Measurements from ENCODE around the gene SYCP3. TPM values are rescaled to one million over a fixed set of nuclear protein-coding genes. Genes with fewer than 3 reads are reported as not detected.

SYCP3 gene
- total and polyA plus RNA-seq, 2 donors from 2014 or later, result 0.25 to 0.54 TPM

DNA sequence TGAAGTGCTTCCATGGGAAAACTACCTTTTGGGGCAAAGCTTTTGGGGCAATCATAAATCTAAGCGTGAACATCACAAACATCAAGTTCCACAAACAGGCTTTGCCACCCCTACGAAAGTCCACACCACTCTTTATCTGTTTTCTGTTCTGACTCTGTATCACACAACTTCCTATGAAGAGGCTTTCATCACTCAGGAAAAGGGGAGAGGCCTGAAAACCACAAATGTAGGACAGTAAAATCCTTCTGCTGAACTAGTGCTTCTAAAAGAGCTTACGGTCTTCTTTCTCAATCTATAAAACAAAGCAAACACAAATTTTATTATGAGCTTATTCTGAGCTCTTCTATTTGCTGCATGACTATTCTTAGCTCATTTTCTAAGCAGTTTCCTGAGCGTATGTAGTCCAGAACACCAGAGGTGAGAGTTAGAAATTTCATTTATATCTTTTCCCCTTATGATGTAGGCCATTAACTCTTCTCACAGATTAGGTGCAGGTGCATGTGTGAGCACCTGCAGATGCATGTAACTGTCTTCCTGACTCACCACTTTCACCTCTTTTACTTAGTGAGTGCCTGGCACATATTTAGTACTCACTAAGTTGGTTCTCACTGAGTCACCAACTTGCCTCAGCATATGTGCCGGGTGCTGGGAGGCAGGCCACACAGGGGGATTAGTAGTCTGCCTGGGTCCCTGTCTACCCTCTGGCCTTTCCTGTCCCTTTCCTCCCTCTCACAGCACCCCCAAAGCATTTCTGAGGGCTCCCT is 32.9 kb upstream of the SYCP3 start:
- Histone ChIP-seq H3K27ac (ENCODE audit: low read depth in 2 of 2, low read length in 2 of 2) (no peak overlapping the region), H3K4me3 (ENCODE audit: low read length in 3 of 3) (no peak overlapping the region), H3K4me1 (ENCODE audit: control insufficient read depth in 2 of 3, insufficient read depth in 2 of 3, low read depth in 1 of 3, low read length in 3 of 3) (no peaks in the 10 kb centered on the region), H3K9me3 (ENCODE audit: control insufficient read depth in 2 of 3, insufficient read depth in 1 of 3, low read length in 3 of 3) (no peaks in the 10 kb centered on the region), H3K9ac (ENCODE audit: low read length in 3 of 3) (no peak overlapping the region), H3K36me3 (ENCODE audit: control insufficient read depth in 2 of 3, insufficient read depth in 3 of 3, low read length in 3 of 3) (peaks cover 2 to 12% (median 9%) of the 10 kb centered on the region in 3 donors), H3K27me3 (ENCODE audit: control insufficient read depth, insufficient read depth, low read length) (no peaks in the 10 kb centered on the region)
- no peak for DNase-seq
- FAIRE-seq, result no peak
- TF ChIP-seq, protein P1, sequence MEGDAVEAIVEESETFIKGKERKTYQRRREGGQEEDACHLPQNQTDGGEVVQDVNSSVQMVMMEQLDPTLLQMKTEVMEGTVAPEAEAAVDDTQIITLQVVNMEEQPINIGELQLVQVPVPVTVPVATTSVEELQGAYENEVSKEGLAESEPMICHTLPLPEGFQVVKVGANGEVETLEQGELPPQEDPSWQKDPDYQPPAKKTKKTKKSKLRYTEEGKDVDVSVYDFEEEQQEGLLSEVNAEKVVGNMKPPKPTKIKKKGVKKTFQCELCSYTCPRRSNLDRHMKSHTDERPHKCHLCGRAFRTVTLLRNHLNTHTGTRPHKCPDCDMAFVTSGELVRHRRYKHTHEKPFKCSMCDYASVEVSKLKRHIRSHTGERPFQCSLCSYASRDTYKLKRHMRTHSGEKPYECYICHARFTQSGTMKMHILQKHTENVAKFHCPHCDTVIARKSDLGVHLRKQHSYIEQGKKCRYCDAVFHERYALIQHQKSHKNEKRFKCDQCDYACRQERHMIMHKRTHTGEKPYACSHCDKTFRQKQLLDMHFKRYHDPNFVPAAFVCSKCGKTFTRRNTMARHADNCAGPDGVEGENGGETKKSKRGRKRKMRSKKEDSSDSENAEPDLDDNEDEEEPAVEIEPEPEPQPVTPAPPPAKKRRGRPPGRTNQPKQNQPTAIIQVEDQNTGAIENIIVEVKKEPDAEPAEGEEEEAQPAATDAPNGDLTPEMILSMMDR (IDR thresholded peaks at IDR 0.05; ENCODE audit: borderline replicate concordance, extremely low read depth, insufficient read depth), result no peak
- intact Hi-C loops (cut with DNase I), result no loop called here

DNA sequence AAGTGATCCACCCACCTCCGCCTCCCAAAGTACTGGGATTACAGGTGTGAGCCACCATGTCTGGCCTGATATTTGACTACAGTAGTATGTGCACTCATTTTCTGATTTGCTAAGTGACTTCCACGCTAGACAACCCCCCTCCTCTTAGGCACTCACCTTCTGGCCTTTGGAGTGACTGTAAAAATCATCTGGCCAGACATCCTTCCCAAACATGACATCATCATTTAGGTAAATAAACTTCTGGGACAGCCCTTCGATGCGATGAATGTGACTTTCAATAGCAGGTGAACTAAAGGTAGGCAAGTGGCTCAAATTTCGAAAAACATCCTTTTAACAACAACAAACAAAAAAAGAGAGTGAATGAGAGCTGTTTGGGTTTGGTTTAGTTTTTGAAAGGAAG is 30.6 kb upstream of the SYCP3 start:
- H3K9me3 ChIP-seq (ENCODE audit: control insufficient read depth in 2 of 3, insufficient read depth in 1 of 3, low read length in 3 of 3), result no peaks in the 10 kb centered on the region
- H3K27me3 ChIP-seq (ENCODE audit: control insufficient read depth, insufficient read depth, low read length), result no peaks in the 10 kb centered on the region
- TF ChIP-seq, protein P1 (IDR thresholded peaks at IDR 0.05; ENCODE audit: borderline replicate concordance, extremely low read depth, insufficient read depth), result no peak
- H3K27ac ChIP-seq (ENCODE audit: low read depth in 2 of 2, low read length in 2 of 2), result no peak overlapping the region
- H3K9ac ChIP-seq (ENCODE audit: low read length in 3 of 3), result no peak overlapping the region
- H3K4me3 ChIP-seq (ENCODE audit: low read length in 3 of 3), result no peak overlapping the region
- FAIRE-seq, result no peak
- DNase-seq, result no peak
- peaks cover 2 to 14% (median 10%) of the 10 kb centered on the region in 3 donors for H3K36me3 ChIP-seq (ENCODE audit: control insufficient read depth in 2 of 3, insufficient read depth in 3 of 3, low read length in 3 of 3)
- no peaks in the 10 kb centered on the region for H3K4me1 ChIP-seq (ENCODE audit: control insufficient read depth in 2 of 3, insufficient read depth in 2 of 3, low read depth in 1 of 3, low read length in 3 of 3)
- intact Hi-C loops (cut with DNase I), result no loop called here

DNA sequence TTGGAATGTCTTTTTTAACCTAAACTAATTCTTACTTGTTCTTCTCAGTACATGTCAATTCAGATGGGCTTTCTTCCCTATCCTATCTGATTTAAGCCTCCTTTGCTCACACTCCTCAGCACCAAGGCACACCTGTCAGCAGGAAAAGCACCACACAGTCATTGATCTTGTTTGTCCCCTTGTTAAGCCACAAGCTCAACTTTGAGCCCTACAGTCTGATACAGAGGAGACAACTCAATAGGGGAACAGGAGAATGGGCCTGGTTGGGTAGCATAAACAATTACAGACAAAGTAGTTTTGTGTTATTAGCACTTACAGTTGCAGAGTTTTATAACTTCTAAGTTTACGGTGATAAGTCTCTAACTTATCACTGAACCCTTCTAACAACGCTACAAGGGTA is 29.5 kb upstream of the SYCP3 start:
- Histone ChIP-seq H3K4me3 (ENCODE audit: low read length in 3 of 3) (no peak overlapping the region), H3K27ac (ENCODE audit: low read depth in 2 of 2, low read length in 2 of 2) (no peak overlapping the region), H3K4me1 (ENCODE audit: control insufficient read depth in 2 of 3, insufficient read depth in 2 of 3, low read depth in 1 of 3, low read length in 3 of 3) (no peaks in the 10 kb centered on the region), H3K27me3 (ENCODE audit: control insufficient read depth, insufficient read depth, low read length) (no peaks in the 10 kb centered on the region), H3K9ac (ENCODE audit: low read length in 3 of 3) (no peak overlapping the region), H3K36me3 (ENCODE audit: control insufficient read depth in 2 of 3, insufficient read depth in 3 of 3, low read length in 3 of 3) (peaks cover 2 to 14% (median 10%) of the 10 kb centered on the region in 3 donors), H3K9me3 (ENCODE audit: control insufficient read depth in 2 of 3, insufficient read depth in 1 of 3, low read length in 3 of 3) (no peaks in the 10 kb centered on the region)
- no peak for DNase-seq
- no peak for FAIRE-seq
- TF ChIP-seq, protein P1 (IDR thresholded peaks at IDR 0.05; ENCODE audit: borderline replicate concordance, extremely low read depth, insufficient read depth), result no peak
- intact Hi-C loops (cut with DNase I), result no loop called here

Measured in kidney (tissue), 14 donors.